Measurements from ENCODE around the gene NTRK3.

Gene NTRK3

GRCh38 chr15:88060383-88060782, 196.2 kb downstream of the NTRK3 start:
- TF ChIP-seq EZH2phosphoT487 (IDR thresholded peaks at IDR 0.05; ENCODE audit: low read depth) (no peak), CTCF (IDR thresholded peaks at IDR 0.05; ENCODE audit: low read depth, low read length) (no peak)
- Histone ChIP-seq H3K9me3 (ENCODE audit: insufficient read depth, low read length) (no peaks in the 10 kb centered on the region), H3K9ac (ENCODE audit: low read length) (no peak overlapping the region), H3K27me3 (ENCODE audit: low read depth, low read length) (peaks cover 2% of the 10 kb centered on the region; the same call in 1 of the 2 replicates), H3K4me3 (ENCODE audit: low read length) (no peak overlapping the region), H3K4me2 (ENCODE audit: low read length) (no peak overlapping the region), H3K27ac (ENCODE audit: low read length) (no peak overlapping the region), H4K20me1 (ENCODE audit: insufficient read depth, low read length) (no peaks in the 10 kb centered on the region), H3K4me1 (ENCODE audit: low read length) (no peaks in the 10 kb centered on the region), H2AFZ (ENCODE audit: low read depth, low read length) (no peak overlapping the region), H3K36me3 (replicated peaks; ENCODE audit: low read depth, low read length) (no peaks in the 10 kb centered on the region), H3K79me2 (ENCODE audit: low read length) (no peaks in the 10 kb centered on the region)

GRCh38 chr15:88057836-88058235, 198.7 kb downstream of the NTRK3 start:
- TF ChIP-seq EZH2phosphoT487 (IDR thresholded peaks at IDR 0.05; ENCODE audit: low read depth) = no peak
- TF ChIP-seq CTCF (IDR thresholded peaks at IDR 0.05; ENCODE audit: low read depth, low read length) = no peak
- no peak overlapping the region for H3K4me2 ChIP-seq (ENCODE audit: low read length)
- H3K36me3 ChIP-seq (replicated peaks; ENCODE audit: low read depth, low read length) = no peaks in the 10 kb centered on the region
- H3K79me2 ChIP-seq (ENCODE audit: low read length) = no peaks in the 10 kb centered on the region
- H2AFZ ChIP-seq (ENCODE audit: low read depth, low read length) = no peak overlapping the region
- no peak overlapping the region for H3K27ac ChIP-seq (ENCODE audit: low read length)
- 0 out of 2 replicates have a peak, but pooled peaks cover 2% of the 10 kb centered on the region for H3K27me3 ChIP-seq (ENCODE audit: low read depth, low read length)
- H4K20me1 ChIP-seq (ENCODE audit: insufficient read depth, low read length) = no peaks in the 10 kb centered on the region
- no peaks in the 10 kb centered on the region for H3K9me3 ChIP-seq (ENCODE audit: insufficient read depth, low read length)
- no peaks in the 10 kb centered on the region for H3K4me1 ChIP-seq (ENCODE audit: low read length)
- no peak overlapping the region for H3K9ac ChIP-seq (ENCODE audit: low read length)
- H3K4me3 ChIP-seq (ENCODE audit: low read length) = no peak overlapping the region

- H3K4me2 ChIP-seq (ENCODE audit: low read length) = no peak overlapping the region
- H3K9ac ChIP-seq (ENCODE audit: low read length) = no peak overlapping the region
- no peak overlapping the region for H3K4me3 ChIP-seq (ENCODE audit: low read length)
- H2AFZ ChIP-seq (ENCODE audit: low read depth, low read length) = no peak overlapping the region
- H3K36me3 ChIP-seq (replicated peaks; ENCODE audit: low read depth, low read length) = no peaks in the 10 kb centered on the region
- no peaks in the 10 kb centered on the region for H3K9me3 ChIP-seq (ENCODE audit: insufficient read depth, low read length)
- no peak for TF ChIP-seq EZH2phosphoT487 (IDR thresholded peaks at IDR 0.05; ENCODE audit: low read depth)
- no peaks in the 10 kb centered on the region for H3K79me2 ChIP-seq (ENCODE audit: low read length)
- peaks cover 8% of the 10 kb centered on the region for H3K4me1 ChIP-seq (ENCODE audit: low read length)
- peaks cover 4% of the 10 kb centered on the region; the same call in 1 of the 2 replicates for H3K27me3 ChIP-seq (ENCODE audit: low read depth, low read length)
- no peaks in the 10 kb centered on the region for H4K20me1 ChIP-seq (ENCODE audit: insufficient read depth, low read length)
- no peak overlapping the region for H3K27ac ChIP-seq (ENCODE audit: low read length)
These were observed 207.0 kb downstream of the NTRK3 start for GRCh38 chr15:88049506-88049905.

- TF ChIP-seq EZH2phosphoT487 (IDR thresholded peaks at IDR 0.05; ENCODE audit: low read depth) (no peak), CTCF (IDR thresholded peaks at IDR 0.05; ENCODE audit: low read depth, low read length) (no peak)
- no peaks in the 10 kb centered on the region for H4K20me1 ChIP-seq (ENCODE audit: insufficient read depth, low read length)
- H3K4me3 ChIP-seq (ENCODE audit: low read length) = no peak overlapping the region
- H3K4me2 ChIP-seq (ENCODE audit: low read length) = no peak overlapping the region
- no peaks in the 10 kb centered on the region for H3K79me2 ChIP-seq (ENCODE audit: low read length)
- H3K27me3 ChIP-seq (ENCODE audit: low read depth, low read length) = peaks cover 4% of the 10 kb centered on the region; the same call in 1 of the 2 replicates
- peaks cover 8% of the 10 kb centered on the region for H3K4me1 ChIP-seq (ENCODE audit: low read length)
- H3K9me3 ChIP-seq (ENCODE audit: insufficient read depth, low read length) = no peaks in the 10 kb centered on the region
- no peak overlapping the region for H3K9ac ChIP-seq (ENCODE audit: low read length)
- no peaks in the 10 kb centered on the region for H3K36me3 ChIP-seq (replicated peaks; ENCODE audit: low read depth, low read length)
- no peak overlapping the region for H2AFZ ChIP-seq (ENCODE audit: low read depth, low read length)
- H3K27ac ChIP-seq (ENCODE audit: low read length) = no peak overlapping the region
These were observed 207.8 kb downstream of the NTRK3 start for GRCh38 chr15:88048755-88049154.
